Spinal cord (tissue), 10 donors: ENCODE results near the gene ASB4. TPM values are rescaled to one million over a fixed set of nuclear protein-coding genes. Genes with fewer than 3 reads are reported as not detected.

Experiments used
- DNase-seq, 6 donors: peaks; one replicate each; pipeline versions ENCODE4 v3.0.0 to v3.0.0-alpha.2; 2013 to 2015; ENCODE audit warnings: low spot score in 6 of 6, low read depth in 4 of 6
- H3K27ac ChIP-seq: one replicate; pipeline ENCODE4 v1.5.1; 2013; ENCODE audit warnings: low read depth, low read length, control low read depth
- H3K27me3 ChIP-seq: one replicate; pipeline ENCODE4 v1.6.1; 2013; ENCODE audit warnings: low read length; ENCODE audit not compliant: control insufficient read depth, insufficient read depth
- H3K36me3 ChIP-seq: one replicate; pipeline ENCODE4 v1.6.1; 2013; ENCODE audit warnings: low read length; ENCODE audit not compliant: control insufficient read depth, insufficient read depth
- H3K4me1 ChIP-seq: one replicate; pipeline ENCODE4 v1.6.1; 2013; ENCODE audit warnings: low read length; ENCODE audit not compliant: control insufficient read depth, insufficient read depth
- H3K4me3 ChIP-seq: one replicate; pipeline ENCODE4 v1.5.1; 2013; ENCODE audit warnings: low read depth, low read length, control low read depth
- H3K9me3 ChIP-seq: one replicate; pipeline ENCODE4 v1.6.1; 2013; ENCODE audit warnings: low read length; ENCODE audit not compliant: control insufficient read depth, insufficient read depth
- WGBS: methylation state at CpG from one replicate; pipeline ENCODE4 v1.1.5; 2013; ENCODE audit warnings: missing lambda C conversion rate; ENCODE audit not compliant: insufficient coverage; 5-methylcytosine and 5-hydroxymethylcytosine counted together
- polyA plus RNA-seq, 2 donors: library from polyadenylated mRNA; unstranded; fragments of 120-200 nt; gene quantifications; one replicate each; pipeline ENCODE4 v1.2.1, GENCODE V29; 2013; ENCODE audit not compliant: insufficient read length in 2 of 2
- total RNA-seq, 2 donors: library from RNA; depleted of rRNA in 1 of 2; stranded (reverse); fragments of 120-200 nt in 1 of 2; fragments of >200 nt in 1 of 2; gene quantifications; one replicate each; pipeline versions ENCODE4 v1.2.3 to v1.2.4, GENCODE V29; 2013 to 2014
- donor health status: healthy.

The ASB4 gene
- total and polyA plus RNA-seq, 4 donors: 0.20 to 0.72 (median 0.49) TPM

DNA sequence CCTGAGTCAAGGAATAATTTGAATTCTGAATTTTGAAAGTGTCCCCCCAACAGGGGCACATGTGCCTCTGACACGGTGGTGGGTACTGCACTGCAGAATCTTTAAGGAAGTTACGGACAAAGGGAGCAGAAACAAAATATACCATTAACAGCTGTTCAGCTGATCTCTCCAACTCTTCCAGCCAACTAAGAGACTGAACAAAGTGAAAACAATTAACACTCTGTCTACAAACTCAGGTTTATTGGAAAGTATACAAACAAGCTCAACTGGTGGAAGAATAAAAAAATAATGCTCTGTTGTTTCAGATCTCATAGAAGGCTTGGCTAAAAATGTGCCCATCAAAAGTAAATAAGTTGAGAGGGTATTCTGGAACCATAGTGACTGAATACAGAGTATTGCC is 34.4 kb downstream of the ASB4 start:
- H3K9me3 ChIP-seq: no peaks in the 10 kb centered on the region
- H3K27ac ChIP-seq: no peak overlapping the region
- no peaks in the 10 kb centered on the region for H3K4me1 ChIP-seq
- no peaks in the 10 kb centered on the region for H3K27me3 ChIP-seq
- no peak overlapping the region for H3K4me3 ChIP-seq
- DNase-seq: no peak
- WGBS: no CpG with 5 or more reads among the region's 2 CpGs
- H3K36me3 ChIP-seq: no peaks in the 10 kb centered on the region

DNA sequence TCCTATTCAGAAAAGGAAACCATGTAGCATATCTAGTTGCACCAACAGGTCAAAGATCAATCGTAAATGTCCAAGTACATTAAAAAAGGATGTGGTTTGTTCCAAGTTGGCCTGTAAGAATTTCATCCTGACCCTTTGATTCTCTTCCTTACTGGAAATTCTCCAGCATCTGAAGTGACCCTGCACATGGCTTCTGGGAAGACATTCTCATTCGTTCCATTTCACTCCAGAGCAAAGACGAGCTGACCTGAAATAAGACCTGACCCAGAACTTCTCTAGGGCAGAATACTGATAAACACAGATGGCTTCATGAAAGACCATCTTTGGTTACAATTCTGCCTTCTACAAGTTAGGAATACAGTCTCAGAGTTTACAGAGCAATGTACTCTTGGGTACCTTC is 39.8 kb downstream of the ASB4 start:
- Histone ChIP-seq H3K4me3 (no peak overlapping the region), H3K27me3 (no peaks in the 10 kb centered on the region), H3K9me3 (no peaks in the 10 kb centered on the region), H3K27ac (no peak overlapping the region), H3K36me3 (no peaks in the 10 kb centered on the region), H3K4me1 (peaks cover 3% of the 10 kb centered on the region)
- no peak for DNase-seq
- WGBS: 55% methylated on average over 2 of the region's 3 CpGs

DNA sequence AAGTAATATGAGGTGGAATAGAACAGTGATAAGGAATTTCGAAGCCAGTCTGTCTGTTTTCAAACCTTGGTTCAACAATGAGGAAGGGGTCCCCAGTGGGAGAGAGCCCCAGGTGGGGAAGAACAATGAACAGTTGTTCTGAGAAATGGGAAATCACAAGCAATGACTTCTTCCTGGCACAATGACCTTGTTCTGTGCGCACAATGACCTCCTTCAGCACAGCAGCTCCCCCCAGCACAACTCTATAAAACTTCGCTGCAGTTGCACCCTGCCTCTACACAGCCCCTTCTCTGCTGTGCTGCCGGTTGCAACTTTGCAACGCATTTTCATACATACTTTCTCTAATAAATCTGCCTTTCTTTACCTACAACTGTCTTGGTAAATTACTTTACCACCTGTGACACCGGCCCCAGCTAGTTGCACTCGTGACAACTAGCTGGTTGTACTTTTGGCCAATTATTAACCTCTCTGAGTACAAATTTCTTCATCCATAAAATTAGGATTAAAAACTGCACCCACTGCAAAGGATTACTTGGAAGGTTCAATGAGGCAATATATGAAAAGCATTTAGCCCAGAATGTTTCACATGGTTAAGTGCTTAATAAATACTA is 40.5 kb downstream of the ASB4 start:
- H3K27me3 ChIP-seq: no peaks in the 10 kb centered on the region
- H3K4me3 ChIP-seq: no peak overlapping the region
- H3K9me3 ChIP-seq: no peaks in the 10 kb centered on the region
- WGBS: 43% methylated on average over 6 of the region's 7 CpGs
- no peak for DNase-seq
- no peaks in the 10 kb centered on the region for H3K36me3 ChIP-seq
- H3K4me1 ChIP-seq: peaks cover 3% of the 10 kb centered on the region
- no peak overlapping the region for H3K27ac ChIP-seq

GRCh38 chr7:95527033-95527775 is 41.5 kb downstream of the ASB4 start:
- Histone ChIP-seq H3K9me3 (no peaks in the 10 kb centered on the region), H3K27me3 (no peaks in the 10 kb centered on the region), H3K4me3 (no peak overlapping the region), H3K27ac (no peak overlapping the region), H3K4me1 (peaks cover 3% of the 10 kb centered on the region), H3K36me3 (no peaks in the 10 kb centered on the region)
- peak in 2 of 6 donors; percentile 76 to 77 for DNase-seq
- 100% methylated on average over 1 of the region's 5 CpGs for WGBS

DNA sequence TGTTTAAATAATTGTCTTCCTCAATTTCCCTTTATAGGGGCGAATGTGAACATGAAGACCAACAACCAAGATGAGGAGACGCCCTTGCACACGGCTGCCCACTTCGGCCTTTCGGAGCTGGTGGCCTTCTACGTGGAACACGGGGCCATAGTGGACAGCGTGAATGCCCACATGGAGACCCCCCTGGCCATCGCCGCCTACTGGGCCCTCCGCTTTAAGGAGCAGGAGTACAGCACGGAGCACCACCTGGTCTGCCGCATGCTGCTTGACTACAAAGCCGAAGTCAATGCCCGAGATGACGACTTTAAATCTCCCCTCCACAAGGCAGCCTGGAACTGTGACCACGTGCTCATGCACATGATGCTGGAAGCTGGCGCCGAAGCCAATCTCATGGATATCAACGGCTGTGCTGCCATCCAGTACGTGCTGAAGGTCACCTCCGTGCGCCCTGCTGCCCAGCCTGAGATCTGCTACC is 42.1 kb downstream of the ASB4 start:
- H3K27ac ChIP-seq: no peak overlapping the region
- H3K4me3 ChIP-seq: no peak overlapping the region
- peaks cover 3% of the 10 kb centered on the region for H3K4me1 ChIP-seq
- no peaks in the 10 kb centered on the region for H3K36me3 ChIP-seq
- no peaks in the 10 kb centered on the region for H3K9me3 ChIP-seq
- 94% methylated on average over 22 of the region's 23 CpGs for WGBS
- no peak for DNase-seq
- H3K27me3 ChIP-seq: no peaks in the 10 kb centered on the region

GRCh38 chr7:95529701-95530100 is 44.0 kb downstream of the ASB4 start:
- Histone ChIP-seq H3K27me3 (no peaks in the 10 kb centered on the region), H3K36me3 (no peaks in the 10 kb centered on the region), H3K9me3 (no peaks in the 10 kb centered on the region), H3K27ac (no peak overlapping the region), H3K4me1 (peaks cover 3% of the 10 kb centered on the region), H3K4me3 (no peak overlapping the region)
- no peak for DNase-seq
- WGBS: no CpG with 5 or more reads among the region's 1 CpG

DNA sequence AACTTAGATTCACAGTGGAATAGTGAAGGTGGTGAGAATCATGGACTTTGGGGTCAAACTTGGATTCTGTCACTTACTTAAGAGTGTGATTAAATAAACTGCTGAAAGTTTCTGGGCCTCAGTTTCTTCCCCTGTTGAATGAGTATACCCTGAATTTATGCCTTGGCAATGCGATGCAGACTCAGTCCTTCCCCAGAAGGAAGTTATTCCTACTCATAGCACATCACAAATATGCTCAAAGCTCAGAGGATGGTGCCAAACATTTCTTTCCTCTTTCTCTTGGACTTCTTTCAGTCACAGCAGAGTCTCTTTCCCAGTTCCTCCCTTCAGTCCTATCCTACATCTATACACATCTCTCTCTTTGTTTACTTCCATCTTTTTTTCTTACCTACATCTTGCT is 45.1 kb downstream of the ASB4 start:
- no peak overlapping the region for H3K4me3 ChIP-seq
- no peak for DNase-seq
- H3K4me1 ChIP-seq: peaks cover 3% of the 10 kb centered on the region
- no peaks in the 10 kb centered on the region for H3K36me3 ChIP-seq
- H3K9me3 ChIP-seq: no peaks in the 10 kb centered on the region
- H3K27me3 ChIP-seq: no peaks in the 10 kb centered on the region
- WGBS: 90% methylated on average over 1 of the region's 1 CpG
- H3K27ac ChIP-seq: no peak overlapping the region

- no peaks in the 10 kb centered on the region for H3K36me3 ChIP-seq
- no peaks in the 10 kb centered on the region for H3K4me1 ChIP-seq
- no CpG with 5 or more reads among the region's 3 CpGs for WGBS
- no peak overlapping the region for H3K27ac ChIP-seq
- no peaks in the 10 kb centered on the region for H3K9me3 ChIP-seq
- DNase-seq: peak in 2 of 6 donors; percentile 24 to 37
- no peaks in the 10 kb centered on the region for H3K27me3 ChIP-seq
- H3K4me3 ChIP-seq: no peak overlapping the region
Measured at GRCh38 chr7:95531605-95532219, 46.0 kb downstream of the ASB4 start.

DNA sequence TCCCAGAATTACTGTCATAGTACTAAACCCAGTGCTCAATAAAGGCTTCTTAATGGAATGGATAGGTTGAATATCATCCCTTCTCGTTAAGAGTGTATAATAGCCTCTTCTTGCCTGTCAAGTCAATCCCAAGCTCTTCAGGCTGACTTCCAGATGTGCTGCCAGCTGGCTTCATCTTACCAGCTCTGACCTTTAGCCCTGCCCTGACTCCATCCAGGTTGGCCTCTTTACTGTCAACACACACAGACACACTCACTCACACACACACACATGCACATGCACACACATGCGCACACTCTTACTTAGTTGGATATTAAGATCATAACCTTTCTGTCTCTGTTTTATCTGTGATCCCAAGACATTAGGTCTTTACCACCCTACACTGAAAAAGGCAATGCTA is 49.1 kb downstream of the ASB4 start:
- H3K27ac ChIP-seq: no peak overlapping the region
- DNase-seq: no peak
- H3K4me1 ChIP-seq: no peaks in the 10 kb centered on the region
- no peaks in the 10 kb centered on the region for H3K9me3 ChIP-seq
- no peaks in the 10 kb centered on the region for H3K27me3 ChIP-seq
- 100% methylated on average over 1 of the region's 2 CpGs for WGBS
- no peaks in the 10 kb centered on the region for H3K36me3 ChIP-seq
- no peak overlapping the region for H3K4me3 ChIP-seq
